Neural progenitor cell (in vitro differentiated cells): ENCODE results near the gene PHGDH. TPM values are rescaled to one million over a fixed set of nuclear protein-coding genes. Genes with fewer than 3 reads are reported as not detected.

Source experiments
- DNase-seq: peaks from one replicate; pipeline ENCODE4 v3.0.0-alpha.2; 2016; ENCODE audit warnings: low spot score
- H2AFZ ChIP-seq: fragments of 200-600 bp; sonication (generic); replicated peaks from 2 replicates; pipeline ENCODE4 v1.6.1; 2016; ENCODE audit warnings: antibody characterized with exemption
- H3F3A ChIP-seq: fragments of 200-600 bp; sonication (generic); 2 replicates; pipeline ENCODE4 v1.6.1; 2016; ENCODE audit warnings: antibody characterized with exemption, low read depth
- H3K27ac ChIP-seq: fragments of 200-600 bp; sonication (generic); 2 replicates; pipeline ENCODE4 v1.5.1; 2016; ENCODE audit warnings: mild to moderate bottlenecking
- H3K27me3 ChIP-seq: fragments of 200-600 bp; sonication (generic); 2 replicates; pipeline ENCODE4 v1.6.1; 2016; ENCODE audit warnings: mild to moderate bottlenecking, moderate library complexity
- H3K36me3 ChIP-seq: fragments of 200-600 bp; sonication (generic); 2 replicates; pipeline ENCODE4 v1.5.1; 2016
- H3K4me1 ChIP-seq: fragments of 200-600 bp; sonication (generic); 2 replicates; pipeline ENCODE4 v1.6.1; 2016; ENCODE audit warnings: mixed run types
- H3K4me2 ChIP-seq: fragments of 200-600 bp; sonication (generic); 2 replicates; pipeline ENCODE4 v1.6.1; 2016
- H3K4me3 ChIP-seq: fragments of 200-600 bp; sonication (generic); 2 replicates; pipeline ENCODE4 v1.5.1; 2016
- H3K79me2 ChIP-seq: fragments of 200-600 bp; sonication (generic); 2 replicates; pipeline ENCODE4 v1.6.1; 2016; ENCODE audit warnings: low read depth
- H3K9ac ChIP-seq: fragments of 200-600 bp; sonication (generic); 2 replicates; pipeline ENCODE4 v1.6.1; 2016
- H3K9me3 ChIP-seq: fragments of 200-600 bp; sonication (generic); 2 replicates; pipeline ENCODE4 v1.5.1; 2016; ENCODE audit warnings: low read depth
- H4K20me1 ChIP-seq: fragments of 200-600 bp; sonication (generic); 2 replicates; pipeline ENCODE4 v1.6.1; 2016; ENCODE audit warnings: low read depth
- H3K27ac Mint-ChIP-seq: 3 replicates; pipeline ENCODE4 v1.8.0; 2021; ENCODE audit warnings: mixed read lengths
- H3K27me3 Mint-ChIP-seq: 2 replicates; pipeline ENCODE4 v1.8.0; 2022; ENCODE audit warnings: low read depth, mild to moderate bottlenecking, inconsistent platforms, moderate library complexity, mixed read lengths; ENCODE audit not compliant: insufficient read depth
- H3K36me3 Mint-ChIP-seq: 3 replicates; pipeline ENCODE4 v1.8.0; 2021; ENCODE audit warnings: mixed read lengths
- H3K4me1 Mint-ChIP-seq: 3 replicates; pipeline ENCODE4 v1.8.0; 2021; ENCODE audit warnings: mixed read lengths
- H3K4me3 Mint-ChIP-seq: 3 replicates; pipeline ENCODE4 v1.8.0; 2021; ENCODE audit warnings: mild to moderate bottlenecking, moderate library complexity, mixed read lengths
- H3K9me3 Mint-ChIP-seq: 3 replicates; pipeline ENCODE4 v1.8.0; 2020; ENCODE audit warnings: mixed read lengths
- EZH2 ChIP-seq: fragments of 200-600 bp; sonication (generic); IDR thresholded peaks from 2 replicates; pipeline ENCODE4 v1.6.1; 2017; ENCODE audit warnings: antibody characterized with exemption, mild to moderate bottlenecking, moderate library complexity
- EZH2phosphoT487 ChIP-seq: fragments of 200-600 bp; sonication (generic); IDR thresholded peaks from 2 replicates; pipeline ENCODE4 v1.6.1; 2017; ENCODE audit warnings: antibody characterized with exemption
- total RNA-seq: library from RNA; depleted of rRNA; stranded (reverse); fragments of >200 nt; gene quantifications from 2 replicates; pipeline ENCODE4 v1.2.3, GENCODE V29; 2015; ENCODE audit warnings: low replicate concordance
- TF ChIP-seq, protein P1 (sequence below): fragments of 200-600 bp; sonication (generic); IDR thresholded peaks from 2 replicates; pipeline ENCODE4 v1.5.1; 2017; ENCODE audit warnings: antibody characterized with exemption, mild to moderate bottlenecking

Gene PHGDH
- total RNA-seq, 1 donor from 2014 or later: 166 TPM

GRCh38 chr1:119676571-119677206, 35.0 kb upstream of the PHGDH start:
- H3K27ac Mint-ChIP-seq: no peak overlapping the region
- no peaks in the 10 kb centered on the region for H3K36me3 Mint-ChIP-seq
- TF ChIP-seq, protein P1, sequence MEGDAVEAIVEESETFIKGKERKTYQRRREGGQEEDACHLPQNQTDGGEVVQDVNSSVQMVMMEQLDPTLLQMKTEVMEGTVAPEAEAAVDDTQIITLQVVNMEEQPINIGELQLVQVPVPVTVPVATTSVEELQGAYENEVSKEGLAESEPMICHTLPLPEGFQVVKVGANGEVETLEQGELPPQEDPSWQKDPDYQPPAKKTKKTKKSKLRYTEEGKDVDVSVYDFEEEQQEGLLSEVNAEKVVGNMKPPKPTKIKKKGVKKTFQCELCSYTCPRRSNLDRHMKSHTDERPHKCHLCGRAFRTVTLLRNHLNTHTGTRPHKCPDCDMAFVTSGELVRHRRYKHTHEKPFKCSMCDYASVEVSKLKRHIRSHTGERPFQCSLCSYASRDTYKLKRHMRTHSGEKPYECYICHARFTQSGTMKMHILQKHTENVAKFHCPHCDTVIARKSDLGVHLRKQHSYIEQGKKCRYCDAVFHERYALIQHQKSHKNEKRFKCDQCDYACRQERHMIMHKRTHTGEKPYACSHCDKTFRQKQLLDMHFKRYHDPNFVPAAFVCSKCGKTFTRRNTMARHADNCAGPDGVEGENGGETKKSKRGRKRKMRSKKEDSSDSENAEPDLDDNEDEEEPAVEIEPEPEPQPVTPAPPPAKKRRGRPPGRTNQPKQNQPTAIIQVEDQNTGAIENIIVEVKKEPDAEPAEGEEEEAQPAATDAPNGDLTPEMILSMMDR: peak; percentile 26
- no peak for TF ChIP-seq EZH2phosphoT487
- no peak for DNase-seq
- Histone ChIP-seq H3K9me3 (no peaks in the 10 kb centered on the region), H3K4me3 (no peak overlapping the region), H2AFZ (no peak overlapping the region), H4K20me1 (no peaks in the 10 kb centered on the region), H3K27ac (no peak overlapping the region), H3K27me3 (no peaks in the 10 kb centered on the region), H3K4me1 (peaks cover 22% of the 10 kb centered on the region), H3K36me3 (no peaks in the 10 kb centered on the region), H3K79me2 (no peaks in the 10 kb centered on the region), H3F3A (peaks cover 14% of the 10 kb centered on the region), H3K4me2 (no peak overlapping the region), H3K9ac (no peak overlapping the region)
- H3K27me3 Mint-ChIP-seq: peaks cover 4% of the 10 kb centered on the region
- H3K4me3 Mint-ChIP-seq: no peak overlapping the region
- H3K4me1 Mint-ChIP-seq: peaks cover 24% of the 10 kb centered on the region
- peaks cover 2% of the 10 kb centered on the region for H3K9me3 Mint-ChIP-seq

DNA sequence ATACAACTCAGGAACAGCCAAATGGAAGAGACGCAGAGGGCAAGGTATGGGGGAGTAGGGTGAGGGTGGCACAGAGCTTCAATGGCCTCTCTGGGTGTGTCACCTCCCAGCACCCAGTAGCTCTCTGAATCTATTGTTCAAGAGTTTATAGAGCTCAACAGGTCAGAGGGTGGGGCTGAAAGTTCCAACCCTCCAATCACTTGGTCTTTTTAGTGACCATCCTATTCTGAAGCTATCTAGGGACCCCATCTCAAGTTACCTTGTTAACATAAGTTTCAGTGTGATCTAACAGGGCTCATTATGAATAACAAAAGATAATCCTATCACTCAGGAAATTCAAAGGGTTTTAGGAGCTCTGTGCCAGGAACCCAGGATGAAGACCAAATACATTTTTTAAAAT, 32.5 kb upstream of the PHGDH start:
- H3K27ac ChIP-seq: no peak overlapping the region
- H3K27me3 ChIP-seq: no peaks in the 10 kb centered on the region
- Mint-ChIP-seq H3K27me3 (peaks cover 4% of the 10 kb centered on the region), H3K4me1 (peaks cover 15% of the 10 kb centered on the region), H3K4me3 (no peak overlapping the region), H3K27ac (no peak overlapping the region), H3K9me3 (peaks cover 2% of the 10 kb centered on the region), H3K36me3 (no peaks in the 10 kb centered on the region)
- peaks cover 15% of the 10 kb centered on the region for H3K4me1 ChIP-seq
- peaks cover 8% of the 10 kb centered on the region for H3F3A ChIP-seq
- H3K9ac ChIP-seq: no peak overlapping the region
- TF ChIP-seq, protein P1: no peak
- TF ChIP-seq EZH2phosphoT487 (no peak), EZH2 (no peak)
- H2AFZ ChIP-seq: no peak overlapping the region
- no peak overlapping the region for H3K4me2 ChIP-seq
- H3K4me3 ChIP-seq: no peak overlapping the region
- no peaks in the 10 kb centered on the region for H3K36me3 ChIP-seq
- no peaks in the 10 kb centered on the region for H3K79me2 ChIP-seq
- DNase-seq: peak; percentile 39
- no peaks in the 10 kb centered on the region for H3K9me3 ChIP-seq
- no peaks in the 10 kb centered on the region for H4K20me1 ChIP-seq

GRCh38 chr1:119680193-119680592, 31.5 kb upstream of the PHGDH start:
- no peak for TF ChIP-seq EZH2
- TF ChIP-seq EZH2phosphoT487: no peak
- TF ChIP-seq, protein P1: no peak

More at GRCh38 chr1:119680193-119680592, 31.5 kb upstream of the PHGDH start:
- peaks cover 4% of the 10 kb centered on the region for H3F3A ChIP-seq
- H3K9me3 Mint-ChIP-seq: peaks cover 2% of the 10 kb centered on the region
- no peak overlapping the region for H3K4me2 ChIP-seq
- DNase-seq: no peak
- H3K4me1 Mint-ChIP-seq: peaks cover 11% of the 10 kb centered on the region
- H3K9me3 ChIP-seq: no peaks in the 10 kb centered on the region
- H3K4me3 ChIP-seq: no peak overlapping the region
- no peak overlapping the region for H3K4me3 Mint-ChIP-seq
- peaks cover 4% of the 10 kb centered on the region for H3K27me3 Mint-ChIP-seq
- no peaks in the 10 kb centered on the region for H3K79me2 ChIP-seq
- no peaks in the 10 kb centered on the region for H3K36me3 ChIP-seq
- H2AFZ ChIP-seq: no peak overlapping the region
- H3K9ac ChIP-seq: no peak overlapping the region
- peaks cover 13% of the 10 kb centered on the region for H3K4me1 ChIP-seq
- H3K27me3 ChIP-seq: no peaks in the 10 kb centered on the region
- H4K20me1 ChIP-seq: no peaks in the 10 kb centered on the region
- no peak overlapping the region for H3K27ac Mint-ChIP-seq
- H3K36me3 Mint-ChIP-seq: no peaks in the 10 kb centered on the region
- H3K27ac ChIP-seq: no peak overlapping the region
